Neural cell (in vitro differentiated cells): ENCODE data around the gene FZD10. TPM values are rescaled to one million over a fixed set of nuclear protein-coding genes. Genes with fewer than 3 reads are reported as not detected.

Experiments used
- H2AFZ ChIP-seq: fragments of 200-600, 300-800 bp; sonication (generic), shearing (Covaris generic); 2 replicates; pipeline ENCODE4 v1.6.0; 2014; ENCODE audit warnings: low read depth, mild to moderate bottlenecking, antibody characterized with exemption, low read length, moderate library complexity
- H3F3A ChIP-seq: fragments of 200-600 bp; shearing (Covaris generic); 2 replicates; pipeline ENCODE4 v1.6.1; 2016; ENCODE audit warnings: mild to moderate bottlenecking, moderate library complexity, mixed read lengths, antibody characterized with exemption, low read length; ENCODE audit not compliant: insufficient read depth, poor library complexity, severe bottlenecking
- H3K27ac ChIP-seq: fragments of 200-600, 300-800 bp; sonication (generic), shearing (Covaris generic); 2 replicates; pipeline ENCODE4 v1.5.1; 2014; ENCODE audit warnings: mild to moderate bottlenecking, low read length, moderate library complexity
- H3K27me3 ChIP-seq: fragments of 300-800, 200-600 bp; sonication (generic), shearing (Covaris generic); 2 replicates; pipeline ENCODE4 v1.6.0; 2014; ENCODE audit warnings: mild to moderate bottlenecking, low read depth, low read length, moderate library complexity; ENCODE audit not compliant: insufficient read depth
- H3K36me3 ChIP-seq: fragments of 300-800, 200-600 bp; sonication (generic), shearing (Covaris generic); 2 replicates; pipeline ENCODE4 v1.5.1; 2014; ENCODE audit warnings: mild to moderate bottlenecking, antibody characterized with exemption, low read length, moderate library complexity; ENCODE audit not compliant: insufficient read depth
- H3K4me2 ChIP-seq: fragments of 300-800, 200-600 bp; sonication (generic), shearing (Covaris generic); 2 replicates; pipeline ENCODE4 v1.6.0; 2014; ENCODE audit warnings: mild to moderate bottlenecking, low read length
- H3K4me3 ChIP-seq: fragments of 300-800, 200-600 bp; sonication (generic), shearing (Covaris generic); 2 replicates; pipeline ENCODE4 v1.5.1; 2014; ENCODE audit warnings: mild to moderate bottlenecking, low read length, moderate library complexity
- H3K79me2 ChIP-seq: fragments of 200-600 bp; shearing (Covaris generic); replicated peaks from 2 replicates; pipeline ENCODE4 v1.6.0; 2014; ENCODE audit warnings: mild to moderate bottlenecking, low read length, moderate library complexity; ENCODE audit not compliant: insufficient read depth
- H3K9ac ChIP-seq: fragments of 300-800, 200-600 bp; sonication (generic), shearing (Covaris generic); 2 replicates; pipeline ENCODE4 v1.6.1; 2016; ENCODE audit warnings: mild to moderate bottlenecking, low read length, mixed read lengths
- H3K9me2 ChIP-seq: fragments of 200-600 bp; shearing (Covaris generic); 2 replicates; pipeline ENCODE4 v1.6.1; 2016; ENCODE audit warnings: mild to moderate bottlenecking, low read length, mixed read lengths; ENCODE audit not compliant: insufficient read depth
- H3K9me3 ChIP-seq: fragments of 200-600, 300-800 bp; sonication (generic), shearing (Covaris generic); 2 replicates; pipeline ENCODE4 v1.6.1; 2016; ENCODE audit warnings: mild to moderate bottlenecking, mixed run types, low read length, moderate library complexity, mixed read lengths
- H4K20me1 ChIP-seq: fragments of 200-600 bp; shearing (Covaris generic); 2 replicates; pipeline ENCODE4 v1.6.1; 2016; ENCODE audit warnings: mild to moderate bottlenecking, mixed run types; ENCODE audit not compliant: insufficient read depth
- CTCF ChIP-seq: fragments of 450-650 bp; IDR thresholded peaks from 2 replicates; pipeline ENCODE4 v1.5.1; 2014; ENCODE audit warnings: antibody characterized with exemption, mild to moderate bottlenecking, moderate library complexity; ENCODE audit not compliant: poor library complexity, severe bottlenecking
- EP300 ChIP-seq: fragments of 450-650 bp; conservative IDR thresholded peaks from 2 replicates; pipeline ENCODE4 v1.6.1; 2014; ENCODE audit warnings: antibody characterized with exemption, mild to moderate bottlenecking, moderate library complexity; ENCODE audit not compliant: poor library complexity, severe bottlenecking
- EZH2 ChIP-seq: fragments of 200-600, 300-800 bp; shearing (Covaris generic), sonication (generic); IDR thresholded peaks from 2 replicates; pipeline ENCODE4 v1.6.1; 2014; ENCODE audit warnings: antibody characterized with exemption, low read length, borderline replicate concordance, mild to moderate bottlenecking; ENCODE audit not compliant: insufficient read depth, poor library complexity, severe bottlenecking
- MXI1 ChIP-seq: fragments of 450-650 bp; conservative IDR thresholded peaks from 2 replicates; pipeline ENCODE4 v1.6.1; 2014; ENCODE audit warnings: antibody characterized with exemption, mild to moderate bottlenecking; ENCODE audit not compliant: poor library complexity, severe bottlenecking
- POLR2AphosphoS5 ChIP-seq: IDR thresholded peaks from 2 replicates; pipeline ENCODE4 v1.6.1; 2012
- RAD21 ChIP-seq: fragments of 450-650 bp; conservative IDR thresholded peaks from 2 replicates; pipeline ENCODE4 v1.6.1; 2014; ENCODE audit warnings: antibody characterized with exemption, mild to moderate bottlenecking, moderate library complexity
- SMC3 ChIP-seq: fragments of 450-650 bp; conservative IDR thresholded peaks from 2 replicates; pipeline ENCODE4 v1.6.1; 2014; ENCODE audit warnings: antibody characterized with exemption, mild to moderate bottlenecking, moderate library complexity; ENCODE audit not compliant: poor library complexity
- TAF1 ChIP-seq: IDR thresholded peaks from 2 replicates; pipeline ENCODE4 v1.6.1; 2012; ENCODE audit warnings: low read depth
- polyA plus RNA-seq: library from polyadenylated mRNA; depleted of rRNA; stranded (reverse); fragments of >200 nt; gene quantifications from 2 replicates; pipeline ENCODE4 v1.2.3, GENCODE V29; 2014
- TF ChIP-seq, protein P1 (sequence below): IDR thresholded peaks from 2 replicates; pipeline ENCODE4 v1.6.1; 2012; ENCODE audit warnings: borderline replicate concordance

The FZD10 gene
- polyA plus RNA-seq, 1 donor from 2014 or later = not detected

DNA sequence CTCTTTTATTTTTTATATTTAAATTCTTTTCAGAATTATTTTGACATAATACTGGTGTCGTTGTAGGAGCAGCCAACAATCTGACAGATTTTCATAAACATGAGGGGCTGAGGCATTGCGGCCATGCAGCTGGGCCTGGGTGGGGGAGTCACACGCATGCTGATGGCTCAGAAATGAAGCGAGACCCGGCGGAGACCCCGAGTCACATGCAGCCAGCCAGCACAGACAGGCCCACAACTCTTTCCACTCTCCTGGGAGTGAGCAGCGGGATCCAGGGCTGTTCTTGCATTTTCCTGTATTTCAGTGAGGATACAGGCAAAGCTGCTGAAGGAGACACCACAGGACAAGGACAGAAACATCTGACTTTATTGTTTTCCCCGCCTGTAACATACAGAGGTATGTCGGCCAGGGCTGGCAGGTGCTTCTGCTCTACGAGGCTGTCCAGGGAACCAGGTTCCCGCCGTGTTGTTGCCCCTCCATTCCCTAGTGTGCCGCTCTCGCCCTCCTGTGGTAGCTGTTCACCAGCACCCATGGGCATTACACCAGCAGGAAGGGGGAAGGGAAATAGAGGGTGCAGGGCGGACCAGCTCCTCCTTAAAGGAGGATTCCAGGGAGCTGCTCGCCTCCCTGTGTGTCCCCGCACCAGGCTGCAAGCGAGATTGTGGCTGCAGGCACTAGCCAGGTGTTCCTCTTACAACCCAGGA is 30.5 kb downstream of the FZD10 start:
- H3K4me2 ChIP-seq = no peak overlapping the region
- no peak overlapping the region for H3K27ac ChIP-seq
- no peaks in the 10 kb centered on the region for H3K9me3 ChIP-seq
- H3K4me3 ChIP-seq = no peak overlapping the region
- H3K9ac ChIP-seq = no peak overlapping the region
- H3F3A ChIP-seq = no peaks in the 10 kb centered on the region
- no peaks in the 10 kb centered on the region for H3K36me3 ChIP-seq
- no peak for TF ChIP-seq MXI1
- TF ChIP-seq SMC3 = no peak
- no peak for TF ChIP-seq RAD21
- TF ChIP-seq CTCF = no peak
- no peak for TF ChIP-seq POLR2AphosphoS5
- H3K9me2 ChIP-seq = no peaks in the 10 kb centered on the region
- H2AFZ ChIP-seq = no peak overlapping the region
- no peaks in the 10 kb centered on the region for H3K27me3 ChIP-seq
- H4K20me1 ChIP-seq = no peaks in the 10 kb centered on the region
- no peaks in the 10 kb centered on the region for H3K79me2 ChIP-seq

DNA sequence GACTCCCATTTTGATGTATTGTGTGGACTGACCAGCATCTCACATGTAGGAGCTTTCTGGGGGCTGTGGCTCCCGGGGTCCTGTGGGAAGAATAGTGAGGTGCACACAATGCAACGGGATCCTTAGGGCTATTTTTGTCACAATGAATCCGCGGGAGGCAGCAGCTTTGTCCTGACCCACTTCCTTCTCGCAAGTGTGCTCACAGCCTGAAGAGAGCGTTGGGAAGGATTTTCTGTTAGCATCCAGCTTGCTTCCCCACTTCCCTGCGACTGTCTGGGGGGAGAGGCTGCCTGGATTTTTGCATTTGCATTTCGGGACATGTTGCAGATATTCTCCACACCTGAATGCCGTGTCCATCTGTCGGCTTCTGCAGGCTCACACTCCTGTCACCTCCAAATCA is 31.9 kb downstream of the FZD10 start:
- H3K9me3 ChIP-seq = no peaks in the 10 kb centered on the region
- H2AFZ ChIP-seq = no peak overlapping the region
- H3K79me2 ChIP-seq = no peaks in the 10 kb centered on the region
- no peaks in the 10 kb centered on the region for H3K9me2 ChIP-seq
- H4K20me1 ChIP-seq = no peaks in the 10 kb centered on the region
- TF ChIP-seq EP300 (no peak), POLR2AphosphoS5 (no peak), RAD21 (no peak), EZH2 (no peak)
- TF ChIP-seq, protein P1, sequence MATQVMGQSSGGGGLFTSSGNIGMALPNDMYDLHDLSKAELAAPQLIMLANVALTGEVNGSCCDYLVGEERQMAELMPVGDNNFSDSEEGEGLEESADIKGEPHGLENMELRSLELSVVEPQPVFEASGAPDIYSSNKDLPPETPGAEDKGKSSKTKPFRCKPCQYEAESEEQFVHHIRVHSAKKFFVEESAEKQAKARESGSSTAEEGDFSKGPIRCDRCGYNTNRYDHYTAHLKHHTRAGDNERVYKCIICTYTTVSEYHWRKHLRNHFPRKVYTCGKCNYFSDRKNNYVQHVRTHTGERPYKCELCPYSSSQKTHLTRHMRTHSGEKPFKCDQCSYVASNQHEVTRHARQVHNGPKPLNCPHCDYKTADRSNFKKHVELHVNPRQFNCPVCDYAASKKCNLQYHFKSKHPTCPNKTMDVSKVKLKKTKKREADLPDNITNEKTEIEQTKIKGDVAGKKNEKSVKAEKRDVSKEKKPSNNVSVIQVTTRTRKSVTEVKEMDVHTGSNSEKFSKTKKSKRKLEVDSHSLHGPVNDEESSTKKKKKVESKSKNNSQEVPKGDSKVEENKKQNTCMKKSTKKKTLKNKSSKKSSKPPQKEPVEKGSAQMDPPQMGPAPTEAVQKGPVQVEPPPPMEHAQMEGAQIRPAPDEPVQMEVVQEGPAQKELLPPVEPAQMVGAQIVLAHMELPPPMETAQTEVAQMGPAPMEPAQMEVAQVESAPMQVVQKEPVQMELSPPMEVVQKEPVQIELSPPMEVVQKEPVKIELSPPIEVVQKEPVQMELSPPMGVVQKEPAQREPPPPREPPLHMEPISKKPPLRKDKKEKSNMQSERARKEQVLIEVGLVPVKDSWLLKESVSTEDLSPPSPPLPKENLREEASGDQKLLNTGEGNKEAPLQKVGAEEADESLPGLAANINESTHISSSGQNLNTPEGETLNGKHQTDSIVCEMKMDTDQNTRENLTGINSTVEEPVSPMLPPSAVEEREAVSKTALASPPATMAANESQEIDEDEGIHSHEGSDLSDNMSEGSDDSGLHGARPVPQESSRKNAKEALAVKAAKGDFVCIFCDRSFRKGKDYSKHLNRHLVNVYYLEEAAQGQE = no peak
- no peaks in the 10 kb centered on the region for H3K36me3 ChIP-seq
- H3K27ac ChIP-seq = no peak overlapping the region
- no peak overlapping the region for H3K9ac ChIP-seq
- H3K4me3 ChIP-seq = no peak overlapping the region
- H3K4me2 ChIP-seq = no peak overlapping the region
- H3K27me3 ChIP-seq = no peaks in the 10 kb centered on the region
- no peaks in the 10 kb centered on the region for H3F3A ChIP-seq

- TF ChIP-seq EP300 = no peak
- no peak for TF ChIP-seq MXI1
- TF ChIP-seq RAD21 = no peak
- TF ChIP-seq, protein P1 = no peak
- no peak for TF ChIP-seq EZH2
- no peak for TF ChIP-seq CTCF
- no peak for TF ChIP-seq TAF1
- no peak for TF ChIP-seq SMC3
- no peak for TF ChIP-seq POLR2AphosphoS5
- no peaks in the 10 kb centered on the region for H3K9me2 ChIP-seq
Observed at GRCh38 chr12:130195369-130195768, 33.1 kb downstream of the FZD10 start.

More at GRCh38 chr12:130195369-130195768, 33.1 kb downstream of the FZD10 start:
- H3K4me3 ChIP-seq = no peak overlapping the region
- H4K20me1 ChIP-seq = no peaks in the 10 kb centered on the region
- H3K4me2 ChIP-seq = no peak overlapping the region
- H3K27me3 ChIP-seq = no peaks in the 10 kb centered on the region
- no peak overlapping the region for H3K27ac ChIP-seq
- H3K79me2 ChIP-seq = no peaks in the 10 kb centered on the region
- H3F3A ChIP-seq = no peaks in the 10 kb centered on the region
- H3K9ac ChIP-seq = no peak overlapping the region
- no peaks in the 10 kb centered on the region for H3K9me3 ChIP-seq
- no peaks in the 10 kb centered on the region for H3K36me3 ChIP-seq
- H2AFZ ChIP-seq = no peak overlapping the region
